ENCODE results near the gene IGSF3.

- TF ChIP-seq CTCF (conservative IDR thresholded peaks at IDR 0.05 in 1 of 2, IDR thresholded peaks at IDR 0.05 in 1 of 2; ENCODE audit: low read depth in 1 of 2, low read length in 2 of 2) (no peak), EZH2 (IDR thresholded peaks at IDR 0.05; ENCODE audit: low read length, missing control alignments) (no peak)
Measured at GRCh38 chr1:116556289-116557006, 111.1 kb downstream of the IGSF3 start.
